ENCODE measurements around the gene BNC2. TPM values are rescaled to one million over a fixed set of nuclear protein-coding genes. Genes with fewer than 3 reads are reported as not detected.
"Not testable (repeated sequence)": the region's sequence is repeated elsewhere in the genome, so short reads cannot be mapped to it uniquely, and the experiment has no call there.

BNC2 gene, protein sequence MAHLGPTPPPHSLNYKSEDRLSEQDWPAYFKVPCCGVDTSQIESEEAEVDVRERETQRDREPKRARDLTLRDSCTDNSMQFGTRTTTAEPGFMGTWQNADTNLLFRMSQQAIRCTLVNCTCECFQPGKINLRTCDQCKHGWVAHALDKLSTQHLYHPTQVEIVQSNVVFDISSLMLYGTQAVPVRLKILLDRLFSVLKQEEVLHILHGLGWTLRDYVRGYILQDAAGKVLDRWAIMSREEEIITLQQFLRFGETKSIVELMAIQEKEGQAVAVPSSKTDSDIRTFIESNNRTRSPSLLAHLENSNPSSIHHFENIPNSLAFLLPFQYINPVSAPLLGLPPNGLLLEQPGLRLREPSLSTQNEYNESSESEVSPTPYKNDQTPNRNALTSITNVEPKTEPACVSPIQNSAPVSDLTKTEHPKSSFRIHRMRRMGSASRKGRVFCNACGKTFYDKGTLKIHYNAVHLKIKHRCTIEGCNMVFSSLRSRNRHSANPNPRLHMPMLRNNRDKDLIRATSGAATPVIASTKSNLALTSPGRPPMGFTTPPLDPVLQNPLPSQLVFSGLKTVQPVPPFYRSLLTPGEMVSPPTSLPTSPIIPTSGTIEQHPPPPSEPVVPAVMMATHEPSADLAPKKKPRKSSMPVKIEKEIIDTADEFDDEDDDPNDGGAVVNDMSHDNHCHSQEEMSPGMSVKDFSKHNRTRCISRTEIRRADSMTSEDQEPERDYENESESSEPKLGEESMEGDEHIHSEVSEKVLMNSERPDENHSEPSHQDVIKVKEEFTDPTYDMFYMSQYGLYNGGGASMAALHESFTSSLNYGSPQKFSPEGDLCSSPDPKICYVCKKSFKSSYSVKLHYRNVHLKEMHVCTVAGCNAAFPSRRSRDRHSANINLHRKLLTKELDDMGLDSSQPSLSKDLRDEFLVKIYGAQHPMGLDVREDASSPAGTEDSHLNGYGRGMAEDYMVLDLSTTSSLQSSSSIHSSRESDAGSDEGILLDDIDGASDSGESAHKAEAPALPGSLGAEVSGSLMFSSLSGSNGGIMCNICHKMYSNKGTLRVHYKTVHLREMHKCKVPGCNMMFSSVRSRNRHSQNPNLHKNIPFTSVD
- total RNA-seq, result 1 to 10 TPM; 1.0 to 5.5 TPM

GRCh38 chr9:16870596-16871335 is at the start of gene BNC2:
Gene BNC2, minus strand, starts transcription at chr9:16870670. Its CDS starts 22 bp downstream, at chr9:16870648.
- ATAC-seq, result peak; percentile 65 to 79
- DNase-seq (ENCODE audit: low spot score), result peak; percentile 71
- H3K4me3 Mint-ChIP-seq, result peak within 1 kb of the TSS; percentile 90
- H3K4me1 Mint-ChIP-seq (ENCODE audit: low read depth in 2 of 2), result peaks cover 11 to 25% of the 10 kb centered on the region in 2 donors
- H3K36me3 Mint-ChIP-seq, result no peaks in the 10 kb centered on the region
- no peaks in the 10 kb centered on the region for H3K9me3 Mint-ChIP-seq
- H3K27me3 Mint-ChIP-seq, result no peaks in the 10 kb centered on the region
- peak within 1 kb of the TSS in 1 of 2 donors; percentile 45 for H3K27ac Mint-ChIP-seq

- ATAC-seq (no peak), DNase-seq (ENCODE audit: low spot score) (no peak)
- Mint-ChIP-seq H3K27ac (no peak overlapping the region), H3K9me3 (no peaks in the 10 kb centered on the region), H3K4me3 (no peak overlapping the region), H3K4me1 (ENCODE audit: low read depth in 2 of 2) (peaks cover 0 to 15% of the 10 kb centered on the region in 2 donors), H3K36me3 (no peaks in the 10 kb centered on the region), H3K27me3 (peaks cover 0 to 11% of the 10 kb centered on the region in 2 donors)
Observed at GRCh38 chr9:16918920-16919319, 48.5 kb upstream of the BNC2 start.

DNA sequence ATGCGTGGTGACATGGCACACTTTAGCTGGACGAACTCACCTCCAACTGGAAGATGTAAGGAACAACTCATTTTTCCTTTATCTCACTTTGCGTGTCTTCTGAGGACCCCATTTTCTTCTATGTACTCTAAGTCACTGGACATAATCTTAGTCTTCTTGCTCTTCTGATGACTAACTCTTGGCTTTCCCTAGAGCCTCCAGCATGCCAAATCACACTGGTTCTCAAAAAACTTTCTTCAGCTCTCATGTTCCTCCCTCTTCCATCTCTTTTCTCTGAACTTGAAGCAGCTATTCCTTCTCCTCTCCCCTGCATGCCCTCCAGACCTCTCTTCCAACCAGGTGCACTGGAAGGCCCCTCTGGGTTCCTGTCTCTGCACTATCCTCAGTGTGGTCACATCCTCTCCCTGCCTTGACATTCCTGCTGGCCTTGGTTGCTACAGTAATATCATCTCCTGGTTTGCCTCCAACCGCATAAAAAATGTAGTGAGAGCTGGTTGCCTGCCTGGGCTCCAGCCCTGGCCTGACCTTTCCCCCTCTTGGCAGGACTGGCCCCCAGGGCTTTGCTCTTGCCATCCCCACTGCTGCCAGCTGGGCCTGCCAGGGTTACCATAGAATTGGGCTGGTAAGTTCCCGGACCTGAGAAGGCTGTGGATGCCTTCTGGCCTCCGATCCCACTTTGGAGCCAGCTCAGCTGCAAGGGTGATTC is 44.8 kb upstream of the BNC2 start:
- DNase-seq (ENCODE audit: low spot score) (no peak), ATAC-seq (no peak)
- H3K36me3 Mint-ChIP-seq, result no peaks in the 10 kb centered on the region
- H3K27ac Mint-ChIP-seq, result no peak overlapping the region
- H3K27me3 Mint-ChIP-seq, result peaks cover 0 to 11% of the 10 kb centered on the region in 2 donors
- peaks cover 0 to 2% of the 10 kb centered on the region in 2 donors for H3K4me1 Mint-ChIP-seq (ENCODE audit: low read depth in 2 of 2)
- H3K4me3 Mint-ChIP-seq, result no peak overlapping the region
- H3K9me3 Mint-ChIP-seq, result no peaks in the 10 kb centered on the region

GRCh38 chr9:16912197-16912596 is 41.7 kb upstream of the BNC2 start:
- no peak for ATAC-seq
- Mint-ChIP-seq H3K4me3 (no peak overlapping the region), H3K4me1 (ENCODE audit: low read depth in 2 of 2) (peaks cover 0 to 2% of the 10 kb centered on the region in 2 donors), H3K27ac (no peak overlapping the region), H3K9me3 (no peaks in the 10 kb centered on the region), H3K27me3 (peaks cover 0 to 4% of the 10 kb centered on the region in 2 donors), H3K36me3 (no peaks in the 10 kb centered on the region)
- DNase-seq (ENCODE audit: low spot score), result no peak

GRCh38 chr9:16908206-16908605 is 37.7 kb upstream of the BNC2 start:
- not testable (repeated sequence) for H3K27me3 Mint-ChIP-seq; DNase-seq (ENCODE audit: low spot score); H3K9me3 Mint-ChIP-seq; H3K36me3 Mint-ChIP-seq; H3K4me3 Mint-ChIP-seq; H3K4me1 Mint-ChIP-seq (ENCODE audit: low read depth in 2 of 2); ATAC-seq; H3K27ac Mint-ChIP-seq

GRCh38 chr9:16904655-16905054 is 34.2 kb upstream of the BNC2 start:
- H3K9me3 Mint-ChIP-seq, result no peaks in the 10 kb centered on the region
- H3K27me3 Mint-ChIP-seq, result no peaks in the 10 kb centered on the region
- H3K27ac Mint-ChIP-seq, result no peak overlapping the region
- H3K36me3 Mint-ChIP-seq, result peaks cover 5% of the 10 kb centered on the region
- H3K4me3 Mint-ChIP-seq, result no peak overlapping the region
- H3K4me1 Mint-ChIP-seq (ENCODE audit: low read depth in 2 of 2), result peaks cover 0 to 7% of the 10 kb centered on the region in 2 donors
- DNase-seq (ENCODE audit: low spot score) (no peak), ATAC-seq (no peak)

GRCh38 chr9:16901590-16901989 is 31.1 kb upstream of the BNC2 start:
- H3K4me1 Mint-ChIP-seq (ENCODE audit: low read depth in 2 of 2), result peaks cover 5 to 16% of the 10 kb centered on the region in 2 donors
- DNase-seq (ENCODE audit: low spot score) (no peak), ATAC-seq (no peak)
- peaks cover 8% of the 10 kb centered on the region for H3K36me3 Mint-ChIP-seq
- no peak overlapping the region for H3K4me3 Mint-ChIP-seq
- peaks cover 7% of the 10 kb centered on the region for H3K9me3 Mint-ChIP-seq
- no peaks in the 10 kb centered on the region for H3K27me3 Mint-ChIP-seq
- H3K27ac Mint-ChIP-seq, result no peak overlapping the region

DNA sequence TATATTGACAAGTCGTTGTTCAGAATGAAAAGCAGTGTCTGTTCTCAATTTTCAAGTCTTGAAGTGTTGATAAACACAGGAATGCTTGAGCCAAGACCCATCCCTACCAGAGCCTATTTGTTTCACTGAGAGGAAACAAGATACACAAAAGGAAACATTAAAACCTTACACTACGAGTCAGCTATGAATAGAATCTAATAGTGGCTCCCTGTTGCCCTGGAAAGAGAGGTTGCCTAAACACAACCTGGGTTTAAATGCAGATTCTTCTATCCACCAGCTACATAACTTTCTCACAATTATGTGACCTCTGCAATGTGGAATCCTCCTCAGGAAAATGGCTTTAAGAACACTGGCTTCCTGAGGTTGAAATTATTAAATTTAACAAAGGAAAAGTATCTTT is 29.1 kb upstream of the BNC2 start:
- peaks cover 7% of the 10 kb centered on the region for H3K9me3 Mint-ChIP-seq
- H3K4me1 Mint-ChIP-seq (ENCODE audit: low read depth in 2 of 2), result peaks cover 5 to 16% of the 10 kb centered on the region in 2 donors
- no peak overlapping the region for H3K4me3 Mint-ChIP-seq
- no peak for DNase-seq (ENCODE audit: low spot score)
- H3K27me3 Mint-ChIP-seq, result no peaks in the 10 kb centered on the region
- peaks cover 8% of the 10 kb centered on the region for H3K36me3 Mint-ChIP-seq
- H3K27ac Mint-ChIP-seq, result no peak overlapping the region
- no peak for ATAC-seq

GRCh38 chr9:16898464-16898863 is 28.0 kb upstream of the BNC2 start:
- H3K4me3 Mint-ChIP-seq, result no peak overlapping the region

GRCh38 chr9:16888594-16888993 is 18.1 kb upstream of the BNC2 start:
- H3K27ac Mint-ChIP-seq, result no peak overlapping the region
- no peak overlapping the region for H3K4me3 Mint-ChIP-seq
- H3K27me3 Mint-ChIP-seq, result no peaks in the 10 kb centered on the region
- DNase-seq (ENCODE audit: low spot score) (no peak), ATAC-seq (no peak)
- H3K4me1 Mint-ChIP-seq (ENCODE audit: low read depth in 2 of 2), result peaks cover 28 to 31% of the 10 kb centered on the region in 2 donors
- H3K9me3 Mint-ChIP-seq, result no peaks in the 10 kb centered on the region
- H3K36me3 Mint-ChIP-seq, result no peaks in the 10 kb centered on the region

More at GRCh38 chr9:16898464-16898863, 28.0 kb upstream of the BNC2 start:
- Mint-ChIP-seq H3K4me1 (ENCODE audit: low read depth in 2 of 2) (peaks cover 5 to 13% of the 10 kb centered on the region in 2 donors), H3K27me3 (no peaks in the 10 kb centered on the region), H3K9me3 (peaks cover 7% of the 10 kb centered on the region), H3K36me3 (peaks cover 8% of the 10 kb centered on the region), H3K27ac (peak overlapping the region in 1 of 2 donors; percentile 29)
- DNase-seq (ENCODE audit: low spot score) (no peak), ATAC-seq (no peak)

- Mint-ChIP-seq H3K36me3 (peaks cover 4% of the 10 kb centered on the region), H3K9me3 (no peaks in the 10 kb centered on the region), H3K27ac (peak overlapping the region in 1 of 2 donors; percentile 82), H3K4me1 (ENCODE audit: low read depth in 2 of 2) (peaks cover 37 to 46% of the 10 kb centered on the region in 2 donors), H3K27me3 (no peaks in the 10 kb centered on the region), H3K4me3 (no peak overlapping the region)
- DNase-seq (ENCODE audit: low spot score) (no peak), ATAC-seq (no peak)
Observed at GRCh38 chr9:16885931-16886330, 15.5 kb upstream of the BNC2 start.

DNA sequence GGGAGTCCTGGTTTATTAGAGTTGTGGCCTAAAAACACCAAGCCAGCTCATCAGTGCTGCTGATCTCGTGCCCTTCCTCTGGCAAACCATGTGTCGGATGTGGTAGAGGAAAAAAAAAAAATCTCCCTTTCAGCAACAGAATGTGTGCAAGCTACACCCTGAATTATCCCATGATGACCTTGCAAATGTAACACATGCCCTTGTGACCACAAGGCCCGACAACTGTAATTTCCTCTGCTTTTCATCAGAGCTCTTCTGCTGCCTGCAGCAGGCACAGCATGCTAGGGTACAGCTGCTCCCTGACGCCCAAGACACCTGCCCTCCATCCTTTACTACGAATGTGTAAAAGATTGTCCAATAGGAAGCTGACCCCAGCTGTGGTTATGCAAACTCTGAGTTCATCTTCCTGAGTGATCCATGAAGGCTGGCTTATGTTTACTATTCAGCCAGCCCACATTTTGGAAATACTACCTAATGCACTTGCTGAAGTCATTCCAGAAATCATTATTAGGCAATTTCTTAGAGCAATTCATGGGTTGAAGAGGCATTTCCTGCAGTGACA is 14.6 kb upstream of the BNC2 start:
- H3K27ac Mint-ChIP-seq, result peak overlapping the region; percentile 41 to 82
- peak overlapping the region; percentile 52 for H3K4me3 Mint-ChIP-seq
- H3K36me3 Mint-ChIP-seq, result peaks cover 4% of the 10 kb centered on the region
- DNase-seq (ENCODE audit: low spot score) (peak; percentile 68), ATAC-seq (peak; percentile 88 to 94)
- H3K9me3 Mint-ChIP-seq, result peaks cover 4% of the 10 kb centered on the region
- peaks cover 44 to 52% of the 10 kb centered on the region in 2 donors for H3K4me1 Mint-ChIP-seq (ENCODE audit: low read depth in 2 of 2)
- H3K27me3 Mint-ChIP-seq, result no peaks in the 10 kb centered on the region

Data from natural killer cell treated with Interleukin-12 subunit alpha and Interleukin-12 subunit beta and Interleukin-15 and Interleukin-18, amount 100 ng/mL, for 72 hours (primary cell).